Hepatocyte (in vitro differentiated cells): ENCODE data around the gene RABL6. TPM values are rescaled to one million over a fixed set of nuclear protein-coding genes. Genes with fewer than 3 reads are reported as not detected.

Experiments used
- DNase-seq: peaks from one replicate; pipeline ENCODE4 v3.0.0-alpha.2; 2016; ENCODE audit warnings: low spot score
- H2AFZ ChIP-seq: fragments of 200-600 bp; sonication (generic); 2 replicates; pipeline ENCODE4 v1.6.0; 2016; ENCODE audit warnings: antibody characterized with exemption, mild to moderate bottlenecking
- H3K27ac ChIP-seq: fragments of 200-600 bp; sonication (generic); 2 replicates; pipeline ENCODE4 v1.5.1; 2016; ENCODE audit warnings: mild to moderate bottlenecking
- H3K27me3 ChIP-seq: fragments of 200-600 bp; sonication (generic); 2 replicates; pipeline ENCODE4 v1.6.1; 2016
- H3K36me3 ChIP-seq: fragments of 200-600 bp; sonication (generic); replicated peaks from 2 replicates; pipeline ENCODE4 v1.5.1; 2016; ENCODE audit warnings: low read depth; ENCODE audit not compliant: insufficient read depth
- H3K4me1 ChIP-seq: fragments of 200-600 bp; sonication (generic); 2 replicates; pipeline ENCODE4 v1.5.1; 2016; ENCODE audit warnings: mild to moderate bottlenecking, moderate library complexity; ENCODE audit not compliant: insufficient read depth
- H3K4me2 ChIP-seq: fragments of 200-600 bp; sonication (generic); 2 replicates; pipeline ENCODE4 v1.6.0; 2016
- H3K4me3 ChIP-seq: fragments of 200-600 bp; sonication (generic); 2 replicates; pipeline ENCODE4 v1.5.1; 2016; ENCODE audit warnings: mild to moderate bottlenecking
- H3K79me2 ChIP-seq: fragments of 200-600 bp; sonication (generic); 2 replicates; pipeline ENCODE4 v1.6.0; 2017; ENCODE audit warnings: mild to moderate bottlenecking
- H3K9me2 ChIP-seq: fragments of 200-600 bp; sonication (generic); replicated peaks from 2 replicates; pipeline ENCODE4 v1.6.0; 2017; ENCODE audit warnings: mild to moderate bottlenecking; ENCODE audit not compliant: insufficient read depth
- H3K9me3 ChIP-seq: fragments of 200-600 bp; sonication (generic); 2 replicates; pipeline ENCODE4 v1.5.1; 2016; ENCODE audit warnings: low read depth, mild to moderate bottlenecking
- H4K20me1 ChIP-seq: fragments of 200-600 bp; sonication (generic); 2 replicates; pipeline ENCODE4 v1.6.0; 2016; ENCODE audit warnings: mild to moderate bottlenecking; ENCODE audit not compliant: insufficient read depth, poor library complexity, severe bottlenecking
- CTCF ChIP-seq: fragments of 200-600 bp; sonication (generic); IDR thresholded peaks from 2 replicates; pipeline ENCODE4 v1.5.1; 2016; ENCODE audit warnings: antibody characterized with exemption, mild to moderate bottlenecking; ENCODE audit not compliant: poor library complexity
- EZH2 ChIP-seq: fragments of 200-600 bp; sonication (generic); IDR thresholded peaks from 2 replicates; pipeline ENCODE4 v1.6.1; 2016; ENCODE audit warnings: antibody characterized with exemption, mild to moderate bottlenecking, borderline replicate concordance
- EZH2phosphoT487 ChIP-seq: fragments of 200-600 bp; sonication (generic); IDR thresholded peaks from one replicate; pipeline ENCODE4 v1.6.1; 2018; ENCODE audit warnings: antibody characterized with exemption, mild to moderate bottlenecking, low read depth, moderate library complexity; ENCODE audit not compliant: unreplicated experiment, severe bottlenecking
- WGBS: methylation state at CpG from one replicate; pipeline ENCODE4 v1.1.6; 2016; ENCODE audit warnings: low lambda C conversion rate; ENCODE audit errors: missing lambda C conversion rate; 5-methylcytosine and 5-hydroxymethylcytosine counted together
- polyA plus RNA-seq: library from polyadenylated mRNA; unstranded; fragments of >200 nt; fragmentation: Nextera tagmentation; extraction: Ambion mirVana; gene quantifications from 2 replicates; pipeline ENCODE4 v1.2.1, GENCODE V29; 2016
- total RNA-seq: library from RNA; depleted of rRNA; stranded (reverse); fragments of >200 nt; gene quantifications from 2 replicates; pipeline ENCODE4 v1.2.3, GENCODE V29; 2014

Gene RABL6
- total and polyA plus RNA-seq, 2 experiments from 2014 or later: 72.3 to 103 TPM

- H3K9me3 ChIP-seq: no peaks in the 10 kb centered on the region
- no peaks in the 10 kb centered on the region for H3K9me2 ChIP-seq
- peaks cover 12% of the 10 kb centered on the region for H4K20me1 ChIP-seq
- peaks cover 40% of the 10 kb centered on the region for H3K4me1 ChIP-seq
- 98% methylated on average over 10 of the region's 10 CpGs for WGBS
- TF ChIP-seq EZH2phosphoT487 (no peak), CTCF (no peak), EZH2 (no peak)
- no peak overlapping the region for H2AFZ ChIP-seq
- H3K4me3 ChIP-seq: no peak overlapping the region
- H3K4me2 ChIP-seq: peak overlapping the region; percentile 87
- H3K27ac ChIP-seq: no peak overlapping the region
- DNase-seq: no peak
- H3K36me3 ChIP-seq: no peaks in the 10 kb centered on the region
- H3K79me2 ChIP-seq: peaks cover 55% of the 10 kb centered on the region
- H3K27me3 ChIP-seq: no peaks in the 10 kb centered on the region
Observed at GRCh38 chr9:136806067-136806466, 1.7 kb upstream of the RABL6 start.

GRCh38 chr9:136806631-136807201, 1.0 kb upstream of the RABL6 start:
- Histone ChIP-seq H3K4me1 (peaks cover 35% of the 10 kb centered on the region), H3K4me2 (peak overlapping the region; percentile 87), H3K79me2 (peaks cover 58% of the 10 kb centered on the region), H4K20me1 (peaks cover 13% of the 10 kb centered on the region), H3K36me3 (no peaks in the 10 kb centered on the region), H3K9me3 (no peaks in the 10 kb centered on the region), H2AFZ (no peak overlapping the region), H3K27me3 (no peaks in the 10 kb centered on the region), H3K27ac (peak overlapping the region; percentile 90), H3K9me2 (no peaks in the 10 kb centered on the region), H3K4me3 (peak overlapping the region; percentile 44)
- TF ChIP-seq EZH2 (no peak), EZH2phosphoT487 (no peak), CTCF (no peak)
- 76% methylated on average over 25 of the region's 25 CpGs for WGBS
- DNase-seq: no peak

DNA sequence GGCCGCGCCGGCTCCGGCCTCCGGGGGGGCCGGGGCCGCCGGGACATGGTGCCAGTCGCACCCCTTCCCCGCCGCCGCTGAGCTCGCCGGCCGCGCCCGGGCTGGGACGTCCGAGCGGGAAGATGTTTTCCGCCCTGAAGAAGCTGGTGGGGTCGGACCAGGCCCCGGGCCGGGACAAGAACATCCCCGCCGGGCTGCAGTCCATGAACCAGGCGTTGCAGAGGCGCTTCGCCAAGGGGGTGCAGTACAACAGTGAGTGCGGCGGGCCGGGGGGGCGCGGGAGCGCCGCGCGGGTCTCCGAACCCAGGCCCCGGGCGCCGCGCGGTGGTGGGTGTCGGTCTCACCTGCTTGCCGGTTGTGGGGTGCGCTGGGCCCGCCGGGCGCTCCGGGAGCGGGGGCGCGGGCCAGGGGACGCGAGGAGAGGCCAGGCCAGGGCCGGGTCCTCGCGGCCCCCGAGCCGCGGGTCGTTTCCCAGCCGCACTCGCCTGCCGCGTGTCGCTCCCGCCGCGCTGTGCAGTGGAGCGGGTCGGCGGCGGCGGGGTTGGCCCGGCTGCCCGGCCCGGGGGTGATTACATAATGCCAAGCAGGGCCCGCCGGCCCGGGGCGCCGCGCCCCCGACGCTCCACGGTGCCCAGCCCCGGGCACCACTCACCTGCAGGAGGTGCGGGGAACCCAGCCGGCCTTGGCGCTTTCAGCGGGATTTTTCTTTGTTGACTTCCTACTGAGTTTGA, 492 bp downstream of the RABL6 start:
- peaks cover 13% of the 10 kb centered on the region for H4K20me1 ChIP-seq
- peak overlapping the region; percentile 99 for H3K4me3 ChIP-seq
- peaks cover 65% of the 10 kb centered on the region for H3K79me2 ChIP-seq
- H3K27ac ChIP-seq: peak overlapping the region; percentile 96
- no peak overlapping the region for H2AFZ ChIP-seq
- H3K9me3 ChIP-seq: no peaks in the 10 kb centered on the region
- H3K9me2 ChIP-seq: no peaks in the 10 kb centered on the region
- peak overlapping the region; percentile 89 for H3K4me2 ChIP-seq
- no peaks in the 10 kb centered on the region for H3K36me3 ChIP-seq
- peaks cover 34% of the 10 kb centered on the region for H3K4me1 ChIP-seq
- 2% methylated on average over 43 of the region's 93 CpGs for WGBS
- no peak for TF ChIP-seq EZH2
- no peaks in the 10 kb centered on the region for H3K27me3 ChIP-seq
- no peak for DNase-seq

GRCh38 chr9:136808806-136809158, 1.0 kb downstream of the RABL6 start:
- Histone ChIP-seq H3K4me1 (peaks cover 34% of the 10 kb centered on the region), H3K36me3 (no peaks in the 10 kb centered on the region), H3K27ac (peak overlapping the region; percentile 96), H4K20me1 (peaks cover 13% of the 10 kb centered on the region), H3K9me2 (no peaks in the 10 kb centered on the region), H3K9me3 (no peaks in the 10 kb centered on the region), H3K4me2 (peak overlapping the region; percentile 89), H2AFZ (no peak overlapping the region), H3K79me2 (peaks cover 69% of the 10 kb centered on the region), H3K27me3 (no peaks in the 10 kb centered on the region), H3K4me3 (peak overlapping the region; percentile 99)
- WGBS: 3% methylated on average over 14 of the region's 14 CpGs
- no peak for DNase-seq
- no peak for TF ChIP-seq EZH2
- no peak for TF ChIP-seq EZH2phosphoT487
- no peak for TF ChIP-seq CTCF
